HG02840 (cell line): Measurements from ENCODE around the gene TCERG1L.
"Not testable (repeated sequence)": the region's sequence is repeated elsewhere in the genome, so short reads cannot be mapped to it uniquely, and the experiment has no call there.

ENCODE experiments used
- ATAC-seq: cut with Tn5 transposase; IDR thresholded peaks from one replicate; pipeline ENCODE4 v1.9.1; 2021; ENCODE audit warnings: mild to moderate bottlenecking, moderate library complexity, moderate number of reproducible peaks; ENCODE audit not compliant: unreplicated experiment, low FRiP score

Gene TCERG1L

DNA sequence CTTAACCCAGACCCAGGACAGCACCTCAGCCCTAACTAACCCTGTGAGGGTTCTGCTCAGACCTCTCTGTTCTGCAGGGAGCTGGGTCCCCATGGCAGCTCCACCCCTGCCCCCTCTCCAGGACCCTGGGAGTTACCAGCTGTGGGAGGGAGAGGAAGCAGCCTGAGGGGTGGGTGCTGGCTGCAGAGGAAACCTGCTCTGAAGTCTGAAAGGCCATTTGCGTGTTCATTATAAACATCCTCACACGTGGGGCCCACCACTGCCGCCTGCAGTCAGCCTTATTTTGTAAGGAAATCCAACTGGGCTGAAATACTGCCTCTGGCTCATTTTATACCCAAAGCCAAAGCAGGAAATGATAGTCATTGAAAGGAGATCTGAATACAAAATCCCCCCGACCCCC lies 195.7 kb downstream of the TCERG1L start:
- no peak for ATAC-seq

DNA sequence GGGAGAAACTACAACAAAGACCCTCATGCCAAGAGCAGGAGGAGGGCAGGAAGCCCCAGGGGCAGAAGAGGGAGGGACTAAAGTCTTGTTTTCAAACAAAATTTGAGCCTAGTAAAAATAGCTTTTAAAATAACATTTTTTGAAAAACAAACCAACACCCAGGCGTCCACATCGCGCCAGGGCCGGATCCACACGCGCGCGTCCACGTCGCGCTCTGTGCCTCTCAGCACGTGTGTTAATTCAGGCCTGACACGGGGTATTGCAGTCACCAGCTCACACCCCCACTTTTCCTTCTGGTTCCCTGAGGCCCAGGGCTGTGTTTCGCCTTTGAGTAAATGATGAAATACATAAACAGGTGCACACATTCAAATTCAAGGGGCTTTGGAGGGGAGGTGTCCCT lies 196.2 kb downstream of the TCERG1L start:
- no peak for ATAC-seq

DNA sequence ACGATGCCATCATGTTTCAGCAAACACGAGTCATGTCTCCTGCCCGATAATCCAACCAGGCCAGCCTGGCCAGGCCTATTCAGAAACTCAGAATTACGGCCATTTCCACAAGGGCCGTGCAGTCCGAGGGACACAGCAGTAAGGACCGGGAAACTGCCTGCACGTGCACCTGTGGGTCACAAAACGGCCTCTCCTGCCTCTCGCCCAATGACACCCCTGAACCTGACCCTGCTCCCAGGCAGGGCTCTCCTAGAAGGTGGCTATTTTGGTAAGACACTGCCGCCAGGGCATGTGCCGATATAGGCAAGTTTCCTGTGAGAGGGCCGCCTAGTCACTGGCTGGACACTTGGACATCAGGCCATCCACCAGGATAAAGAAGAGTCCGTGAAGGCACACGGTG lies 196.7 kb downstream of the TCERG1L start:
- no peak for ATAC-seq

DNA sequence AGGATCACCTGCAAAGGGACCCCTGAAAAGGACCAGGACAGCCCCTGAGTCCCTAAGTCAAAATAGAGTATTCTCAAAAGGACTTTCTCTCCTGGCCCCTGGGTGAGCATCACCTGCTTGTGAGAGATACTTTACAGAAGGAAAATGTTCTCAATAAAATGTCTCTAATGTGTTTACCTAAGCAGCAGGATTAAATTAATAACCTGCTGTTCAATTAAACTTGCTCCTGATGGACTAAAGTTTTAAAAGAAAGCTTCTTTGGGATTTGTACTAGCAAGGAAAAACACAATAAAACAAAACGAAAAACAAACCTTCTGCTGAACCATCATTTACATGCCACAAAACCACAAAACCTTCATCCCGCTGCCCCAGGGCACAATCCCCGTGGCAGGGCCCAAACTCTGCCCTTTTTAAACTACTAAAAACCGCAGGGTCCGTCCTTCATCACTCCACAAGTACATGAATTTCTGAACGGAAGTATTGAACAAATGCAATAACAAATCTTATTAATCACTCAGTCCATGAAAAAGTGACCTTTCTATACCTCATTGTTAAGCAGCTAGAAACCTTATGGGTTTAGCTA lies 197.7 kb downstream of the TCERG1L start:
- no peak for ATAC-seq

DNA sequence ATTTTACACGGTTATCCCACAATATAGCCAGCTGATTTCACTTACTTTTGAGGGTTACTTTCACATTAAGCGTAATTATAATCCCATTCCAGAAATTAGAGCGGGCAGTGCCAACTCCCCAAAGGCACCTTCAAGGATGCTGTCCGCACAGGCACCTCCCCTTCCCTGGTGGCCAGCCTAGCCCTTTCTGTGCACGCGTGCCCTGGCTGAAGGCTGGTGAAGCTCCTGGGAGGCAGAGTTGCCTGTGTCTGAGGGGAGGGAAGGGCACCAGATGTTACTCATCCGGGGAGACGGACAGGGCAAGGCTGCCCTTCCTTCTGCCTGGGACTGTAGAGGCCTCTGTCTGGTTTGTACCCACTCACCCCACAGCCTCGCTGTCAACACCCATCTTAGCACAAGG lies 198.4 kb downstream of the TCERG1L start:
- ATAC-seq = no peak

DNA sequence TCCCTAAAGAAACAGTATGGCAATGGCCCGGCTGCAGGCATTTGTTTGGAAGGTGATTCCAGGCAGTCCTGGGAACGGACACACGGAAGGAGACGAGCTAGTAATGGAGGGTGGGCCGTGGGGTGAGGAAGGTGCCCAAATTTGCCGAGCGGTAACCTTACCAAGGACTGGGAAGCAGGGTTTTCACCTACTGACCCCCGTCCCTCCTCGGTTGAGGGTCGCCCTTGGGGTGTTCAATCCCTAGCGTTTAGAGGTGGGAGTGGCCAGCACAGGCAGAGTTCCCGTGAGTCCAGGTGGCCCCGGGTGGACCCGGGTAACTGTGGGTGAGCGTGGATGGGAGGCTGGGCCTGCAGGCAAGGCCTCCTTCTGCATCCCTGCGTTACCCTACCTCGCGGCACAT lies 198.8 kb downstream of the TCERG1L start:
- no peak for ATAC-seq

DNA sequence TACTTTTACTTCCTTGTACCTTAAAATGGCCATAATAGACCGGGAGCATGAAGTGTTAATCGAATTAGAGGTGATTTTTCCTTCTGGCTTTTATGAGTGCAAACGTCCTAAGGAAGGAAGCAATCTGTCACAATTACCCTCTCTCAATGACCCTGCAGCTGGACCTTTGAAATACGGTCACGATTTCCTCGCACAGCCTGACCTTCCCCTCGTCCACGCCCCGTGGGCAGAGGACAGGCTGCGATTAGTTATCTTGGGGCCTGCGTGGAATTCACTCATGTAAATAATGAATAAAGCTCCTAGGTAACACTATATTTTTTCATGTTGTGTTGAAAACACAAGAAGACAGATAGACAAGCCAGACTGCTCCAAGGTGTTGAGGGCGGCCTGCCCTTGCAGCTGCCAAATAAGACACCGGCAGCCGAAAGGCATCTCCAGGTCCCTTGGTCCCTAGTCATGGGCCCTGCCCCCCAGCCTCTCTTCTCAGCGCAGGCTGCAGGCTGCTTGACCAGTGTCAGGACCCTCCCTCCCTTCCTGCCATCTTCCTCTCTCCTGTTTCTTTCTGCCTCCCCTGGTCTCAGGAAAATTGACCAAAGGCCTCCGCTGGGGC lies 199.9 kb downstream of the TCERG1L start:
- no peak for ATAC-seq

DNA sequence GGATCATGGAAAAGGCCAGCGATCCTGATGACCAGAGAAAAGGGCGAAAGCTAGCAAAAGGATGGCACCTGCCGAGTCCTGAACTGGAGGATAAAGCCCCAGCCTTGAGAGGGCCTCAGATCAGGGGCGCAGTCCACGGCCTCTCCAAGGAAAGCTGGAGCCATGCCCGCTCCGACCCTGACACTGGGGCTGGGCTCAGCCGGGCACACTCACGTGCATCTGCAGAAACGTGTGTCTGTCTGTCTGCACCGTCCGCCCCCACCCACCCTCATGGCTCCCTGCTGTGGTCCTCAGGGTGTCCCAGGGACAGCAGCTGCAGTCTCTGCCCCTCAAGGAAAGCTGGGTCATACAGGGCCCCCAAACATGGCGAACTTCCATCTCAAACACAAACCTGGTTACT lies 200.5 kb downstream of the TCERG1L start:
- ATAC-seq = no peak

DNA sequence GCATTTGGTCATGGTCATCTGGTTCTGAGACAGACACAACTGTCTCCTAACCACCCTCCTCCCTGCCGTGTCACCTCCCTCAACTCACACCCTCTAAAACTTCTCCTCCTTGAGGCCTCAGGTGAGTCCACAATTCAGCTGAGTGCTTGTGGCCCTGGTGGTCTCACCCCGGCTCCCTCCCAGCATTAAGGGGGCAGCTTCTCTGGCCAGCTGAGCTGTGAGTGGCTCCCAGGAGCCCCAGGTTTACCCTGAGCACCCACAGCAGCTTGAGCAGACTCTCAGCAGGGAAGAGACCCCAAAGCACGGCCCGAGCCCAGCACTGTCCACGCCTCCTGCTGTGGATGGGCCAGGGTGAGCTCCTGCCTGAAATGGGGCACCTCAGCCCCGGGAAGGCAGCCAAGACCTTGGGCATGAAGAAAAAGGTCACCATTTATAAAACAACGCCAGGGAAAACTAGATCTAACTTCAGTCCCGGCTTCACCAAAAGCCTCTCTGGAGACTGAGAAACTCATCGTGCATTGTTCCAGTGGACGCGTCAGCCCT lies 201.2 kb downstream of the TCERG1L start:
- no peak for ATAC-seq

DNA sequence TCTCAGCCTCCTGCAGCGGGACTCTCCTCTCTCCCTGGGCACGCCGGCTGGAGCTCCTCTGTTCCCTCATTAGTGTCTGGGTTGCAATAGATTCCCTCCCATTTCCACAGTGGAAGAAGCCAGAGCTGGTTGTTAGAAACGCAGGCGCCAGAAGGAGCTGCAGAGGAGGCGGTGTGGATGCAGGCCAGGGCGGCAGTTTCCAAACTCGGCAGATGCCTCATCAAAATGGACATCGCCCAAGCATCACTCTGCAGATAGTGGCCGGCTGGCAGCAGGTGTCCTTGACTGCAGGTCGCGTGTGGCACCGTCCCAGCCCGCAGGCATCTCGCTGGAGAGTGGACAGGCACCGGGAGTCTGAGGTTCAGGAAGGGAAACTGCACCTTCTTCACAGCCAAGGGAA lies 201.8 kb downstream of the TCERG1L start:
- ATAC-seq = no peak

DNA sequence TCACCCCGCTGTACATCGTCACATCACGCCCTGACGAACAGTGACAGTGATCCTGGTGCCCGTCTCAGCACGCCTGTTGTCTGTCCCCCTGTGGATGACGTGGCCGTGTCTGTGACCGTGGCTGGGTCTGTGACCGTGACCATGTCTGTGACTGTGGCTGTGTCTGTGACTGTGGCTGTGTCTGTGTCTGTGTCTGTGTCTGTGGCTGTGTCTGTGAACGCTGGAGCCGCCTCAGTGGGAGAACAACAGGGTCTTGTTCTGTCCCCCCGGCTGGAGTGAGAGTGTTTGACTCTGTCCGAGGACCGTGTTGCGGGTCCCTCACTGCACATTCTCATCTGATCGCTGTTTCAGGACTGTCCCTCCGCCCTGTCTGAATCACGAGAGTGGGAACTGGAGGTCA lies 202.2 kb downstream of the TCERG1L start:
- ATAC-seq = no peak

DNA sequence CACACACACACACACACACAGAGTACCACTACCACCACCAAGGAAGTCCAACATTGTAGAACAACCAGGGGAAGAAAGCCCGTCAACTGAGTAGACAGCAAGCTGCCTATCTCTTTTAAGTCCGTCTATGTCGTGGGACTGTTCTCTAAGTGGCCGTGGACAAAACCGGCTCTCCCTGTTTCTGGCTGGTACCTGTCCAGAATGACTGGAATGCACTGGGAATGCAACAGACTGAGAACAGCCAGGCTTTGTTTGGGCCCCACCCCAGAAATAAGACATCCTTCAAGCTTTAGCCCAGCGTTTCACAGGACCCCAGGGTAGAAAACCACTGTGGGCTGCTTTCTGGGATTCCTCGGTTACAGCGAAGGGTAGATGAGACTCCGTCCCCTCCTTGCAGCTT lies 203.6 kb downstream of the TCERG1L start:
- no peak for ATAC-seq

DNA sequence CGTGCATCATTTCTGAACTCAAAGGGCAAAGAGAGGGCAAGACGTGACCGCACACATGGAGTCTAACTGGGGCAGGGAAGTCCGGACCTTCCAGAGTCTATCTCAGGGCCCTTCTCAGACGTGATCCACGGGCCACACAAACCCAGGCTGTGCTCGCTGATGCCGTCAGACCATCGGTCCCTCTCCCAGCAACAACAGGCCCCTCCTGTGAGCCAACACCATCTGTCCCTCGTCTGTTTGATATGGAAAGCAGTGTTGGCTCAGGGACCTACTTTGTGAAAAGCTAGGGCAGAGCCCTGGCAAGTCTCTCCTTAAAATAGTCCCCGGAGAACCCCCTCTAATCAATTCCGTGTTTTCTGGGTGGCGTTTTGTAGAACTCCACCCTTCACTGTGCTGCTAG lies 208.8 kb downstream of the TCERG1L start:
- ATAC-seq = no peak

DNA sequence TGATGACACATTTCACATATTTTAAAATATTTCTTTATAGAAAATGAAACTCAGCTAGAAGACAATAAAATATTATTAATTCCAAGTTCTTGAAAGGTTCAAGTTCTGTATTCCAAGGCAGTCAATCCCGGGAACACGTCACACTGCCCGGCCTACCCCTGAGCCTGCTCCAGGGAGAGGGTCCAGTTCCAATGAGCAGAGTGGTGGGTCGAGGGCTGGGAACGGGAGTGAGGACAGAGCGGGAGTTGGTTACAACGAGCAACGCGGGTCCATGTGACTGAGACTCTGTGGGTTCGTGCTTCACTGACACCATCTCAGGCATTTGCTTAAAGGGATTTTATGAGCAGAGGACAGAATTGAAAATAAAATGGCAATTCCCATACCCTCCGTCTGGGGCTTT lies 209.4 kb downstream of the TCERG1L start:
- ATAC-seq = no peak

DNA sequence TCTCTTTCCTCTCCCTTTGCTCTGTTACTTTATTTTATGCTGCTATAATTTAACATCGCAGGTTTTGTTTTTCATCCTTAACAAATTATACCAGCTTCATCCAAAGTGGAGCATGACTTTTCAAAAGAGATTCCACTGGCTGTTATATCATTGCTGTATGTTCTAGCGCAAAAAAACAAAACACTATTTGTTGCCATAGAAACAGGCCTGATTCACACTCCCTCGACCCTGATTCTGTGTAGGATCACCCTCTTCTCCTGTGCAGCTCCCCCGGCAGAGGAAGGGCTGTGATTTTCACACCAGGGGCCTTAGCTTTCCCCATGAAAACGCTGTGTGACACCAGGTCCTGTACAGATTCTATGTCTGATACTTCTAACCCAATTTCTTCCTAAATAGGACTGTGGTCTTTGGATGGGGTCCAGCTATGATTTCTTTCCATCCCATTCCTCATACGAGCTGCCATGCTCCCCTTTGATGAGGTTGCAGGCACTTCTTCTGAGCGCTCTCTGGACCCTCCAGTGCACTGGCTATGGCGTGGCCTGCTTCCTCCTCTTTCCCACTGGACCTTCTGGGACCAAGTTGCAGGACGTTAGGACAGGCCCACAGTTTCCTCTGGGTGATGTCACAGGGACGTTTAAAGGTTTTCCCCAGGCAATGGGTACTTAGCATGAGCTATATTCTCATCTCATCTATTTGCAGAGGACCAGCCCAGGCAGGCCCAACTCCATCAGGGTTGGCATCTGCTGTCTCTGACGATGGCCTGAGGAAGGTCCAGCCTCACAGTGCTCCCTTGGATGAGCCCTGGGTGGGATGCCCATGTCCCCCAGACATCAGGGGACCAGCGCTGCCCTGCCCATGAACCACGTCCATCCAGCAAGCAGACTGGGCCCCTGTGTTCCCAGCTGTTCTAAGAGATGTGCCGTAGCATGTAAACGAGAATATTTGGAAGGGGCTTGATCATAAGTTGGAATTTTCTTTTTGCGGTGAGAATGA lies 210.8 kb downstream of the TCERG1L start:
- not testable (repeated sequence) for ATAC-seq

DNA sequence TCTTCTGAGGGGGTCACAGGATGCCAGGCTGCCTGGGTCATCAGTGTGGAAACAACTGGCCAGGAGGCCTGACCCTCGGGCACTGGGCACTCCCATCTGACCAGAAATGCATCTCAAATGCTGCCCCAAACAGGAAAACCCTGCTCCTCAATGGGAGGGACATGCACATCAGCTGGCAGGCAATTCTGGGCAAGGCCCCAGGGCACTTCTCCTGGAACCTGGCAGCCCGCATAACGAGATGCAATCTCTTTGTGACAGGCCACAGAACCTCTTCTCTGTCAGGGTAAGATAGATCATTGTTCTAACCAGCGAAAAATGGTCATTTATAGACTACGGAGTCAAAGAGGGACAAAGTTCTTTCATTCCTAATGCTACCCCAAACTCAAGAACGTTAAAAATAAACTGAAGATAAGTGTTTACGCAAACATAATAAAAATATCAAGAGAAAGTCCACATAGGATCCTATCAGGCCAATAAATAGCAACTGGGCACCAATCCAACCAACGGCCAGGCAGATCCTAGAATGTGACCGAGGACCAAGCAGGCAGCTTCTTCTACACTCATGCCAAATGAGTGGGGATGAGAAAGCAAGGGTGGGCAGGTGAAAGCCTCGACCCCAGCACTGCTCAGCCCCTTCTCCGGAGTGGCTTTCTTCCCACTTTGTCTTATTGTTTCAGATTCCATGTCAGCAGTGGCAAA lies 212.3 kb downstream of the TCERG1L start:
- ATAC-seq = no peak

DNA sequence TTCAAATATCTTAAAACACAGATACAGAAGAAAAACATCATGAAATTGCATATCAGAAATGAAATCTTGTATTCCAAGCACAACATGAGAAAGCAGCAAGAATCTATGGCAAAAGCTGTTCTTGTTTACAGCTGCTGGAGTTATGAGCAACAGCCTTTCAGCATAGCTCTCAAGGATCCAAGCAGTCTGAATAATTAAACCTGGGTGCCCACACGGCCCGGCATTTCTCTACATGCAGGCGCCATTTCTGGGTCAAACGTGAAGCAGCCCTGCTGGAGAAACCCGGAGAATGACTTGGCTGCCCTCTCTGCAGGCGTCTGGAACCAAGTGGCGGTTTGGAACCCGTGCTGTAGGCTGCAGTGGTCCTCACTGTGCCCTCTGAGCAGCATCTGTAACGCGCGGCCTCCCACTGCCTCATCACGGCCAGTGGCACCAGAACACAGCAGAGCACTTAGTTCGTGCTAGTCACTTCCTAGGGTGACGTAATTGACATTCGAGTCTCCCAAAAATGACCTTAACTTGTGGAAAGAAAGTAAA lies 213.0 kb downstream of the TCERG1L start:
- ATAC-seq = no peak

DNA sequence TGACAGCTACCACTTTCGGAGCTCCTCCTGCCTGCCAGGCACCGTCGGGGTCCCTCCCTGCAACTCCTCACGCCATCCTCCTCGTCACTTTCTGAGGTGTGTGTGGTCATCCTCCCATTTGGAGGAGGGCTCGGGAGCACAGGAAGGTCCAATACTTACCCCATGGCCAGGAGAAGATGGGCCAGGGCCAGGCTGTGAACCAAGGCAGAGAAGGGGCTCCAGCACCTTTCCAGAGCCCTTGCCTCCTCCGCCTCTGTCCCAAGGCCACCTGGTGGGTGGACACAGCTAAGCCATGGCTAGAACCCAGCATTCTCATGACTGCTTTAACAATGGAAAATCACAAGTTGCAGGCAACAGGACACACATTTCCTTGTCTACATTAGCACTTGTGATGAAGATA lies 215.5 kb downstream of the TCERG1L start:
- ATAC-seq = no peak

DNA sequence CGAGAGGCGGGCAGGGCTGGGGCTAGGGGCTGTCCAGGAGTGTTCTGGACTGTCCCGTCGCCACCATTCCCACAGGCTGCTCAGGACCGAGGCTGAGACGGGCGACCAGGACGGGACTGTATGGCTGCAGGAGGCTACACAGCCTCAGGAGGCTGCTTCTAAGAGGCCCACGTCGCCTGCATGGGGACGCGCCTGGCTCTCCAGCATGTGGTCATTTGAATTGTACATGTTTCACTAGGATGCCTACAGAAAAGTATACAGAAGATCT lies 216.3 kb downstream of the TCERG1L start:
- no peak for ATAC-seq

DNA sequence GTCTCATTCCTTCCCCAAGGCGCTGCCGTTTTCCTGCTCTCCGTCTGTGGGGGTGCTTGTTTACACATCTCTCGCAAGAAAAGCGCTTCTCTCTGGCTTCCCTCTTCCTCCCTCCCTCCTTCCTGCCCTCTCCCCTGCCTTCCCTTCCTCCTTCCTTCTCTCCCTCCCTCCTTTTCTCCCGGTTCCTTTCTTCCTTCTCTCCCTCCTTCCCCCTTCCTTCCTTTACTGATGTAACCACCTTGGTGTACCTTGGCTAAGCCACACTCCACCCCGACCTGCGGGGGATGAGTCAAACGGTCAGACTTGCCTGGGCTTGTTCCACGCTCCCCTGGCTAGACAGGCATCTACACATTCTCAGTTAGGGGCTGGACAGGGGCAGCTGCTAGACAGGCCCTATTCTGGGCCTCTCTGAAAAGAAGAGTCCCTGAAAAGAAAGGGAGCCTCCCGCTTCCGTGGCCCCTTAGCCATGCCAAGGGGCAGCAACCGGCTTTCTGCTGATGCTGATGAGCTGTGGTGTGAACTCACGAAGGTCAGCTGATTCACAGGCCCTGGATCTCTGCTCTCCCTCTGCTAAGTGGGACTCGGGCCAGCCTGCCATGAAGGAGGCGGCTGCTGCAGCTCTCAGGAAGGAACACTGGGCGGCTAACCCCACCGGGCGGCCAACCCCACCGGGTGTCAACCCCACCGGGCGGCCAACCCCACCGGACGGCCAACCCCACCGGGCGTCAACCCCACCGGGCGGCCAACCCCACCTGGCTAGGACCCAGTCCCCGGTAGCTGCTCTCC lies 216.8 kb downstream of the TCERG1L start:
- no peak for ATAC-seq
